Testis (tissue), 3 donors: ENCODE data around the gene TTC31. TPM values are rescaled to one million over a fixed set of nuclear protein-coding genes. Genes with fewer than 3 reads are reported as not detected.
A peak's percentile ranks its signal among the peaks of the same experiment; 100 is the strongest.

Source experiments
- DNase-seq: peaks from one replicate; pipeline ENCODE4 v3.0.0-alpha.2; 2019
- H3K27ac ChIP-seq, 2 donors: fragments of 200-600 bp; sonication (generic); one replicate each; pipeline ENCODE4 v1.5.1; 2019
- H3K27me3 ChIP-seq: fragments of 200-600 bp; sonication (generic); one replicate; pipeline ENCODE4 v1.5.1; 2019
- H3K36me3 ChIP-seq: fragments of 200-600 bp; sonication (generic); one replicate; pipeline ENCODE4 v1.5.1; 2017; ENCODE audit warnings: low read depth; ENCODE audit errors: missing control alignments
- H3K4me1 ChIP-seq: fragments of 200-600 bp; sonication (generic); one replicate; pipeline ENCODE4 v1.5.1; 2019
- H3K4me3 ChIP-seq, 2 donors: fragments of 200-600 bp; sonication (generic); one replicate each; pipeline ENCODE4 v1.5.1; 2017 to 2019
- H3K9me3 ChIP-seq: fragments of 200-600 bp; sonication (generic); one replicate; pipeline ENCODE4 v1.5.1; 2017
- CTCF ChIP-seq, 3 experiments: fragments of 450-650 bp in 2 of 3; fragments of 200-600 bp in 1 of 3; sonication (generic) in 1 of 3; IDR thresholded peaks; one replicate each; pipeline ENCODE4 v1.5.1; 2016 to 2019; ENCODE audit warnings: antibody characterized with exemption in 3 of 3, mild to moderate bottlenecking in 2 of 3, moderate library complexity in 1 of 3
- POLR2A ChIP-seq: fragments of 450-650 bp; IDR thresholded peaks from one replicate; pipeline ENCODE4 v1.6.1; 2017; ENCODE audit warnings: antibody characterized with exemption, mild to moderate bottlenecking, moderate library complexity
- whole genome bisulfite sequencing, 2 donors: methylation state at CpG; one replicate each; pipeline ENCODE4 v1.1.5; 2018; 5-methylcytosine and 5-hydroxymethylcytosine counted together
- intact Hi-C: fragments of 100-400 bp; cut with DNase I; formaldehyde crosslinking; loops from one replicate; pipeline ENCODE4 v1.15.1; 2023; ENCODE audit warnings: low total_unique reads
- polyA plus RNA-seq: library from polyadenylated mRNA; stranded (reverse); fragments of 350-450 nt; fragmentation: Illumina TruSeq; extraction: RNeasy Lipid Tissue Mini Kit (QIAGEN cat#74804); gene quantifications from one replicate; pipeline ENCODE4 v1.2.3, GENCODE V29; 2014; ENCODE audit warnings: low read depth, low replicate concordance; ENCODE audit not compliant: insufficient read depth
- total RNA-seq, 2 donors: library from RNA; depleted of rRNA; stranded (reverse); fragments of >200 nt; gene quantifications; one replicate each; pipeline ENCODE4 v1.2.3, GENCODE V29; 2016

TTC31 gene
- total and polyA plus RNA-seq, 3 donors from 2014 or later: 19.6 to 36.2 (median 30.1) TPM

GRCh38 chr2:74505448-74506246, 22.8 kb downstream of the TTC31 start:
- H3K4me1 ChIP-seq: peaks cover 6% of the 10 kb centered on the region
- no peak overlapping the region for H3K27ac ChIP-seq
- no peak overlapping the region for H3K4me3 ChIP-seq
- H3K36me3 ChIP-seq: peaks cover 4% of the 10 kb centered on the region
- 92 to 96% methylated on average over 12 to 14 of the region's 14 CpGs for WGBS, 2 donors
- DNase-seq: no peak
- TF ChIP-seq POLR2A (no peak), CTCF (IDR thresholded peaks at IDR 0.05) (no peak)
- intact Hi-C loops: no loop called here
- H3K27me3 ChIP-seq: no peaks in the 10 kb centered on the region
- no peaks in the 10 kb centered on the region for H3K9me3 ChIP-seq

GRCh38 chr2:74507145-74507925, 24.5 kb downstream of the TTC31 start, which contains the start of gene PCGF1:
Gene PCGF1 (minus strand): TSS chr2:74507695. CDS start chr2:74507668, 27 bp downstream.
- DNase-seq: peak; percentile 100
- Histone ChIP-seq H3K36me3 (peaks cover 4% of the 10 kb centered on the region), H3K4me1 (peaks cover 6% of the 10 kb centered on the region), H3K9me3 (no peaks in the 10 kb centered on the region), H3K4me3 (peak within 1 kb of the TSS; percentile 76 to 80), H3K27ac (peak within 1 kb of the TSS; percentile 99), H3K27me3 (no peaks in the 10 kb centered on the region)
- WGBS, 2 donors: 0 to 1% methylated on average over 3 to 51 of the region's 56 CpGs
- peak in 2 of 3 experiments; percentile 1 to 15 for TF ChIP-seq CTCF (IDR thresholded peaks at IDR 0.05)
- no peak for TF ChIP-seq POLR2A
- intact Hi-C loops: no loop called here

GRCh38 chr2:74507926-74508520, 25.1 kb downstream of the TTC31 start:
- DNase-seq: peak; percentile 54
- intact Hi-C loops: no loop called here
- Histone ChIP-seq H3K36me3 (peaks cover 4% of the 10 kb centered on the region), H3K9me3 (no peaks in the 10 kb centered on the region), H3K4me3 (peak overlapping the region; percentile 76 to 80), H3K27ac (peak overlapping the region; percentile 99), H3K4me1 (peaks cover 6% of the 10 kb centered on the region), H3K27me3 (no peaks in the 10 kb centered on the region)
- TF ChIP-seq CTCF (IDR thresholded peaks at IDR 0.05) (no peak), POLR2A (no peak)
- 10 to 18% methylated on average over 25 to 38 of the region's 38 CpGs for WGBS, 2 donors

- DNase-seq: no peak
- 74 to 76% methylated on average over 4 of the region's 4 CpGs for WGBS, 2 donors
- Histone ChIP-seq H3K36me3 (no peaks in the 10 kb centered on the region), H3K4me1 (peaks cover 6% of the 10 kb centered on the region), H3K27me3 (no peaks in the 10 kb centered on the region), H3K27ac (no peak overlapping the region), H3K9me3 (no peaks in the 10 kb centered on the region), H3K4me3 (no peak overlapping the region)
- intact Hi-C loops: no loop called here
- TF ChIP-seq POLR2A (no peak), CTCF (IDR thresholded peaks at IDR 0.05) (no peak)
Measured at GRCh38 chr2:74510272-74510671, 27.4 kb downstream of the TTC31 start.
